Activated T-helper 1 cell treated with anti-CD3 and anti-CD28 coated beads, Interleukin-2, amount 50 U/mL, for 16 hours (primary cell): ENCODE results near the gene CETN1.

Source experiments
- DNase-seq, 2 donors: peaks; one replicate each; pipeline ENCODE4 v3.0.0-alpha.2; 2020; ENCODE audit warnings: low read depth in 1 of 2, low spot score in 1 of 2

CETN1 gene

DNA sequence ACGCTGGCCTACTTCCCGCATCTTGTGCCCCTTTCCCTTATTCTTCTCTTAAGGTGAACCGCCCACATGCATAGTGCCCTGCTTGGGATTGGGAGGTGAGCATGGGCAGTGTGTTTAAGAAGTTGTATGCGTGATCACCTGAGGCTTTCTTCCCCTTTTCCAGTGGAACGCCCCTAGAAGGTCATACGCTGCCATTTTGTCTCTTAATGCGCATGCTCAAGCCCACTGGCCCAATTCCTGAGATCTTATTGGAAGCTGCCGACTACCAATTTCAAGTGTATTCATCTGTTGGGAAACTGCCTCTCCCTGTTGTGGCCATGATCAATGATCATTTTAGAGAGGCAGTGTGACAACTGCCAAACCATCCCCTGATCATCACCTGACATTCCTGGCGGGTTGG is 3.3 kb upstream of the CETN1 start:
- no peak for DNase-seq

DNA sequence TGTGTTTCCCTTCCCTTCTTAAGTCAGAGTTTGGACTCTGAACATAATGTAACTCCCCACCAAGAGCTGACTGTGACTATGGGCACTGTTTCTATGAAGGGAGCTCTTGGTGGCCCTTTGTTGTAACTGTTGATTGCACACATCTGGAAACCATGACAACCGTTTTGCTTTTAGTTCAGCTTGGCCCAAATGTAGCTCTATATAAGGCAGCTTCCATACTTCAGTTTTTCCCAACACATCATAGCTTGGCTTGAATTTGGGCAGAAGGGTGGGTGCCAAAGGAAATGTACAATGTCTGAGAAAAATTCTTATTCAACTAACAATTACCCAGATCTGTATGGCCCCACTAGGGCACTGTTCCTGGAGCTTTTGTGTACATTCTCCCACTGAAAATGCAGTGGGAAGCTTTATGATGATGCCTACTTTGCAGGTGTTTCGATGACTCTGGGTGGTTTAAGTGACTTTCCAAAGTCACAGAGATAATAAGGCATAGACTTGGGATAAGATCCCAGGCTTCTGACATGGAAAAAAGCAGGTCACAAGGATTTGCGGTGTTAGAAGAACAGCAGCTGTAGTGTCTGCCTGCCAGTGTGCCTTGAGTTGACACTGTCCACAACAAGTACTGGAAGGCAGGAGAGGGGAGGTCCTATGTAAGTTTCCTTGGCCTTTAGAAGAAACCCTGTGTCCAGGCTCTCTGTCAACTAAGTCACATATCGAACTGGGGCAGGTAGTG is 2.4 kb upstream of the CETN1 start:
- no peak for DNase-seq

DNA sequence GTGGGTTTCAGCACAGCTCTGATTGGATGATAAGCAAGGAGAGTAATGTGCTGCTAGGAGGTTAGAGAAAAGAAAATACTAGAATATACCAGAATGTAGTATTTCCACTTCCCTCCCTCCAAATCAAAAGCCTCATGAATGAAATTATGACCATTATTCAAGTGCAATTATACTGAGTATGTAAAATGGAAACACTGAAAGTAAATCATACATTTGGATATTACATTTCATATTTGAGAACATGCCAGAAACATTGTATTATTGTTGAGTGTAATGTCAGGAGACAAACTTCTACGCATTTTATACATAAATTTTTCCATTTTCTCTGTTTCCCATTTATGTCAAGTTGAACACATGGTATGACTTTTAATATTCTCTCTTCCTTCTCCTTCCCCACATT is 942 bp upstream of the CETN1 start:
- DNase-seq: no peak

DNA sequence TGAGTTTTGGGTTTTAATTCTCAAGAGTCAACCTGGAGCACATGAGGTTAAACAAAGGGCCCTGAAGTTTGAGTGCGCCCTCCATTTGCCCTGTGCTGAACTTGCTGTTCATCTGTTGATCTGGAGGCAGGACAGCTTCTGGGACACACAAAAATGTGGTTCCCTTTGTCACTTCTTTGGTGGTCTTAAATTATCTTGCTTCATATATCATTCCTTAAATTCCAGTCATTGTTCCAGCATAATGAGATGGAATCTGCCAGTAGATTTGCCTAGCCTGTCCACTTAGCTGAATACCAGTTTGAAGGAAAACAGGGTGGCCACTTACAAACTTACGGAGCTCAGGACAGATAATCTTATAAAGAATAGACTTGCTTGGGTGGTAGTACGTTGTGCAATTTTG is 916 bp downstream of the CETN1 start:
- no peak for DNase-seq

DNA sequence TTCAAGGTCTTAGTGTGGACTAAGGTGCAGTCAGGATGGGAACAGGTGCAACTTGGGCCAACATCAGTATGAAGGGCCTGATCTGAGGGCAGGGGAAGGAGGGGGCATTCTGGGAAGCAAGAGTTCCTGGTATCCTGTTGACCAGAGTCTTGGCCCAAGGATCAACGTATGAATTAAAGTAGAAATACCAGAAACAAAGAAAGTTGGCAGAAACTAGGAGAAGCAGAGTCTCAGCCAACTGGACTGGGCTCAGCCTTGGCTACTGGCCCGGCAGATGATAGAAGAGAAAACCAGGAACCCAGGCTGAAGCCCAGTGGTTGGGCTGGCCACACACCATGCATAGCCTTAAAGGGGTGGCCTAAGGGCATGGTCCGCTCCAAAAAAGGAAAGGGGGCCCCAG is 2.3 kb downstream of the CETN1 start:
- DNase-seq: no peak

DNA sequence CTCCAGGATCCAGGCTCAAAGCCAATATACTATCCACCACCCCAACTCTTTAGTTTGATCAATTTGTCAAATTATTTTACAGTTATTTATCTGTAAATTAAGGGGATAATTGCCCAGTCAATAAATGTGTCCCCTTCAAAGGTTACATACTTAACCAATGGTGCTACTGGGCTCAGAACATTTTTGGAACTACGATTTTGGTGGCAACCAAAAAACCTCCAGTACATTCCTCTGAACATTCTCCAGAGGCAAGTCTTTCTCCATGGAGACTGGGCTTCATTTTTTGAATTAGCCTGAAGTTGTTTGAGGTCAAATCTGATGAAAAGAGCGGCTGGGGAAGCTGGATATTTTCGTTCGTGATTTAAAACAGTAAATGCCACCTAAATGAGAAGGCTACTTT is 14.9 kb downstream of the CETN1 start:
- no peak for DNase-seq

DNA sequence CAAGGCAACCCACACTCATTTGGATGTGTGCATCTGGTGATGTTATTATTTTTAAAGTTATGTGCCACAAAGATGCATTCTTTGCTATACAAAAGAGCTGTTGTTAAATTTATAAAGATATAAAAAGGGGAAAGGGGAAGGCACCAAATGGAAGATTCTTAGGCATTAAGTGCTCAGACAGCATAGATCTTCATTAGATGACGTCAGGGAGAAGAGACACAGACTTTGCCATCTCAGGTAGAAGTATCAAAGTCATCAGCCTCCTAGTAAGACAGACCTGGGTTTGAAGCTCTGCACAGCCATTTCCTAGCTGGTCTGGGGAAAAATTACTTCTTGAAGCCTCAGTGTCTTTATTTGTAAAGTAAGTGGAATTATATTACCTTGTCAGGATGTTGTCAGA is 15.4 kb downstream of the CETN1 start:
- DNase-seq: no peak

DNA sequence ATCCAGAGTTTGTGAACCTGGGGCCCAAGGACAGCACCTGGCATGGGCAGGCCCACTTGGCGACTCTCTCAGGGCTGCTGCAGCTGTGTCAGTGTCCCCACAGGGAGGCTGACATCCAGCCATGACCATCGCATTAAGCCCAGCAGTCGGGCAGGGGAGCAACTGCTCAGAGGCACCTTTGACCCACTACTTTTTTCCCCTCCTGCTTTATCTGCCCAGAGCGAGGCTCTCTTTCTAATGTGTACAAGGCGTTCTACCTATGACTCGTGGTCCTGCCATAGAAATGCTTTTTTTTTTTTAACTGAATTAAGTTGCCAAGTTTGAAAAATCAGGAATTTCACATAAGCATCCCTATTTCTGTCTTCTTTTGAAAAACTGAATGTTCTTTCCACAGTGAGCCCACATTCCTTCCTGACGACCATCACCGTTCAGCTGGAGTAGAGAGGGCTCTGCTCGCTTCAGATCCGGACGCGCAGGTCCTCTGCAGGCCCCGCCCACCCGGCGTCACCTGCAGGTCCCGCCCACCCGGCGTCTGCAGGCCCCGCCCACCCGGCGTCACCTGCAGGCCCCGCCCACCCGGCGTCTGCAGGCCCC is 16.2 kb downstream of the CETN1 start:
- DNase-seq: peak in 1 of 2 donors; percentile 11

DNA sequence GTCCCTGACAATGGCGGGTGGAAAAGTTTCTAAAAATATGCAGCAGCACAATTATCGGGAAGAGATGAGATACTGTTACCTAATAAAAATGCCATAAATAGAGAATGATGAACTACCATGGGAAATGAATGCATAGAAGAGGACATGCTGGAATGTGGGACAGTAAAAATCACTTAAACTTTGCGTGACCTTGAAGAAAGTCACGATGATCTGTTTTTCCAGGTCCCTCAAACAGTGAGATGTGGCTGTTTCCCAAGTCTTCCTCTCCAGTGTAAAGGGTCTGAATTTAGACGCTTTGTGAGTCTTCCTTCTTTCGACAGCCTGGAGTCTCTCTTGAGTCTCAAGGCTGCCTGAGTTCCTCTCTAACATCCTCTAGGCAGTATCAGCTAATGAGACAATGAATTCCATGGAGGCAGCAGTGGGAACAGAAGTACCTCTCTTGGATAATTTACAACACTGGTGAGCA is 18.0 kb downstream of the CETN1 start:
- no peak for DNase-seq

DNA sequence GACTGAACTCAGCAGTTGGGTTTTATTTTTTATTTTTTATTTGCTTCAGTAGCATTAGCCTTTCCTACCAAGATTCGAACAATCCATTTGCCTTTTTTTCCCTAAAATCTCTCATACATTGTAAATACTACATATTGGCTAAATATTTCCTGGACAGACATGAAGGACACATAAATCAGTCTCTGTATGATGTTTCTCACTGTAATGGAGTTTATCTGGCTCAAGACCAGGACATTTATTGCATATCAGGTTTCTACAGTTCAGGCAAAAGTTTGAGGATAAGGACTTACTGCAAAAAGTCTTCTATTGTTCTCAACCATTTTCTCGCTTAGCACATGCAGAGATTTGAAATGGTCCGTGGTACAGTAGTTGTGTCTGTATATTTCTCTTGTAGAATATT is 19.9 kb downstream of the CETN1 start:
- no peak for DNase-seq

DNA sequence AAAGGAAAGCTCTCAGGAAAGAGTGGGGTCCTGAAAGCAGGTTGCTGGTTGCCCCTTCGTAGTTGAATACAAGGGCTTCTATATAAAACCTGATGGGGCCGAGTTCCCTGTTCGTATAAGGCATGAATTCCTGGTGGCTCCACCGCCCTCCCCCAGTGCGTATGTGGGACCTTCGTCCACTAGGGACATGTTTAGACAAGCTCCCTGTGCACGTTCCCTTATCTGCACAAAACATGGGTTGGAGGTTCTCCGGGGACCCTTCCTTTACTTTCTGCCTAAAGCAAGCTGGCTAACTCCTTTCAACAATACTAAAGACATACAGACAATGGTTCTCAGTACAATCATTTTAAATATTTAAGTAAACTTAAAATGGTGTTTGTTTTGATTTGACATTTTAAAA is 24.6 kb downstream of the CETN1 start:
- no peak for DNase-seq

DNA sequence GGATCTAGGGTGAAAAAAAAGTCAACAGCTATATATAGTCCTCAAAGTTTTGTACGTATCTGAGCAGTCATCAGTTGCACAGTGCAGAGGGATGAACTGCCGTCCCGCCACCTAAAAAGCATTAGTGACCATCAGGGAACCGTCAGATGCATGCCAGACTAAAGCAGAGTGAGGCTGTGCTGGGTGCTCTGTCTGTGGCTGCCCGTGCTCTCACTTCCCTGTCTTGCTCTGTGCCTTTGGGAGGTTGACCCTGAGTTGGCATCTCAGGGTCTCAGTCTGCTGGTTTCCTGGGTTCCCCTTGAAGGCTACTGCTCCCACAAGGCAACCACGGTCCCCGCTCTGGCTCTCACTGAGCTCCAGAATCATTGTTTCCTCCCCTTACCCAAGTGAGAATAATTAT is 27.8 kb downstream of the CETN1 start:
- no peak for DNase-seq

DNA sequence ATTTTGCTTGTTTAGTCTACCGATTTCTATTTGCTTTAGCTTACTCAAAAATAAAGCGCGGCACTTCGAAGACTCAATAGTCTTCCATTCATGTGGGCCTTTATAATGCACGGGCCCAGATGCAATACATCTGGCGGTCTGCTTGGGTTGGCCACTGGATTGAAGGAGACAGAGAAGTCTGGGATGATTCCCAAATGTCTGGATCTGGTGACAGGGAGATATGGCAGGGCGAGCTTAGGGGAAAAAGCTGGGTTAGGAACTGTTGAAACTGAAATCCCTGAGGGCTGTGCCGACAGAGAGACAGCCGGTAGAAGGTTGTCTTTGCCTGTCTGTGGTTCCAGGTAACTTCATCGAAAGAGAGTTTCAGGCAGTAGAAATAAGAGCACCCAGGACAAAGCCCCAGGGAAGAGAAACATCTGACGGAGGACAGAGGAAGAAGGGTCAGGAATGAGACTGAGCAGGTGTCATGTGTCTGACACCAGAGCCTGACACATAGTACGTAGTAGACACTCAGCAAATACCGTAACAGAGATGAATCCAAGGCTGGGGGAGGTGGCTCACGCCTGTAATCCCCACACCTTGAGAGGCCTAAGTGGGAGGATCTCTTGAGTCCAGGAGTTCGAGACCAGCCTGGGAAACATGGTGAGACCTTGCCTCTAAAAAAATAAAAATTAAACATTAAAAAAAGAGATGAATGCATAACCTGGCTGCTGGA is 30.2 kb downstream of the CETN1 start:
- no peak for DNase-seq

DNA sequence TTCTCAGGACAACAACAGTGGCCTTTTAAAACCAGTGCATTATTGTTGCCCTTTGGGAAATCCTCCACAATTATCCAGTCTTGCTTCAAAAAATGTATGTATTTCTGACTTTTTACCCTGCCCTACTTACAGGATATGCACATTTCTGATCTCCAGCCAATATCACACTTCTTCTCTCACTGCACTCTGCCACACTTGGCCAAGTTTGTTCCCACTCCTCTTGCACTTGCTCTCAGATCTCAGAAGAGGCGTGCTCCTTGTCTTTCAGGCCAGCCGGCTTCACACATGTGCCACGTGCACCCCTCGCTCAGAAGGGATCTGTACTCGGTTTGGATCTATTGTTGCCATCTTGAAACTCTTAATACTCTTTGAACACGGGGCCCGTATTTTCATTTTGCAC is 32.0 kb downstream of the CETN1 start:
- no peak for DNase-seq

DNA sequence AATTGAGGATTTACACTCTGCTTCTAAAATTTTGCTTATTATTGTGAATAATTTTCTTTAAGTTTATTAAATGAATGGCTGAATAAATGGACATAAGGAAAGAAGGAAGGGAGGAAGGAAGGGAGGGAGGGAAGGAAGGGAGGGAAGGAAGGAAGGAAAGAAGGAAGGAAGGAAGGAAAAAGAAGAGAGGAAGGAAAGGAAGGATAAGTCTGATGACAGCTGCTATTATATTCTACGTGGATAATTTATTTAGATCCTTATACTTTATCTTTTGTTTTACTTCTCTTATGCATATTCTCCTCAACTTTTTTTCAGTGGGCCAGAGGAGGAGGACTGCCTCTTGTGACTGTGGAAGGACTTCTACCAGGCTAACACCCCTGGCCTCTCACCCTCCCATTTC is 34.0 kb downstream of the CETN1 start:
- DNase-seq: no peak

DNA sequence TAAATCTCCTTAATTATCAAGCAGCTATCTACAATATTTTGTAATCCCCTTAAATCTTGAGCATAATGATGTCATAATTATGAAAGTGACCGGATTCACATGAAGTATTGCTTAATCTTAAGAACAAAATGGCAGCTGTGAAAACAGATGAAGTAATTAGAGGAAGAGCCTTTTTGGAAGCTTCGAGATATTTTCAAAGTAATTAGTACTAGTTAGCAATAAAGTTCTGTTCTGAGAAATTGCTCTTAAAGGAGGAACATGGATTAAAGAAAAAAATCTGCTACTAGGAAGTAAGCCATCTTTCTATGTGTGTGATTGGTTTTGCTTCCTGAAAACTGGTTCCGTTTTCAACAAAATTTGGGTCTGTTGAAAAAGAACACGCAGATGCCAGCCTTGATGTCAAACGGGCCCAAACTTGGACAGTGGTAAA is 34.9 kb downstream of the CETN1 start:
- DNase-seq: no peak

DNA sequence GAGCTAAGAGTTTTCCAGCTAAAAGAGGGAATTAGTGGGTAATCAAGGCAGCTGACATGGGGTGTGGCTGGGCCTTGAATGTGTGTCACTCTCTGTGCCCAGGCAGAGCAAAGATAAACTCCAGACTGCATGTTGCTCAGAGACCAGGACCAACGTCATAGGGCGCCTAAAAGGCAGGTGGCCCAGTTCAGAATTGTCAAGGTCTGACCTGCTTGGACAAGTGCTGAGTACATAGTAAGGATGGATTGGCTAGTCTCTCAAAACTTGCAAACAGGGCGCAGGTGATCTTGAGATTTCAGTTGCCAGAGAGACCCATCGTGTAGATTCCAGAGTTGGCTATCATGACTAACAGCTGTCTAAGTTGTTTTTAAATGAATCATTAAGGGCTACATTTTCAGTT is 35.6 kb downstream of the CETN1 start:
- DNase-seq: no peak

DNA sequence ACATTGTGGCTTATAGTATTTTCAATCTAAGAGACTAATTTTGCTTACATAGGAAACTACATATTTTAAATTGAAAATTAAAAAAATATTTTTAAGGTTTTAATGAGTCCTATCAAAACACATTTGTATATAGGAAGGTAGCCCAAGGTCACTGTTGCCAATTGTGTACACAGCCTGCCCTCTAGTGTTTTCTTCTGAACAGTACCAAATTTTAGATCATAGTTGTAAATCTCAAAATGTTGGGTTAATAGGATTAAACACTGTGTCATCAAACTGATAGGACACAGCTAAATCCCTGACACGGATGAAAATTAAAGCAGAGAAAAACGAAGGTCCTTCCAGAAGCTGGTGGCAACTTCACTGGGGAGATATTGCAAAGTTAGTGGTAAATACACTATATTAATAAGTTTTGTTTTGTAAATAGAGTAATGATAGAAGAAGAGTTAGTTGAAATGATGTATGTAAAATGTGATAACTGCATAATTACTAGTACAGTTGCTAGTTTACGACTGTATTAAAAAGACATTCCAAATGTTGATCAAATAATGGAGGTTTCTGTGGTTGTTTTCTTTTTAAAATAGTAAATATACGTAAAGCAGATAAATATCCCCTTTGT is 36.3 kb downstream of the CETN1 start:
- no peak for DNase-seq

DNA sequence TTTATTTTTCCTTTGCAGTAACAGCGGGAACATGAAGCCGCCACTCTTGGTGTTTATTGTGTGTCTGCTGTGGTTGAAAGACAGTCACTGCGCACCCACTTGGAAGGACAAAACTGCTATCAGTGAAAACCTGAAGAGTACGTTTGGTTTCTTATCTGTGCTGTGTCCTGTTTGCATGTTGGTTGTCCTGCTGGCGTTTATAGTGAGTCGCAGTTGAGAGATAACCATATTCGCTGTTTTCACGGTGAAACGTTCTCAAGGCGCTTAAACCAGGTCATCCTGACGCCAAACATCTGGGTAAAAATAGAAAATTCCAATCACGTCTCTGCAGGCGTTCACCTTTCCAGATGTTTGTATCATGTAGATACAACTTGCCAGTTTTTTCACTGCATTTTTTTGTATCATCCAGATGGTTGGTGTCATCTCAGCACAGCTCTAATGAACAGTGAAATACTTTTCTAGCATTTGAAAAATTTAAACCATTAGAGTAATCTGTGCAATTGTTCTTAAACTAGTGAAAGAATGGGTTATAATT is 37.9 kb downstream of the CETN1 start:
- no peak for DNase-seq

DNA sequence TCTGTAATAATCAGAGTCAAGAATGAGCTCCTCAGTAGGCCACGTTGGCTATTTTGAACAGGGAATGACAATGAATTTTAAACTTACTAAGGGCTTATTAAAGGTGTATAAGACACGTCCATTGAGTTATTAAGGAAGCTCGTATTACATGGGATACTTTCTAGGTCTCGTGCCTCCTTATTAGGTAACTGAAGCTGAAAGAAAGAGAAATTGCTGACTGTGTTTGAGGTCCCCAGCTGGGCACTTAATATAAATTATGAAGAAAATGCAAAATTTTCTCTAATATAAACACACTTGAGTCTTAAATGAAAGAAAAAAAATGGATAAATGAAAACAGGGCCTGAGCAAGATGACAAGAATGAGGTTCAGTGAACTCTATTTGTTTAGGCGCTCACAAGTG is 38.4 kb downstream of the CETN1 start:
- no peak for DNase-seq

DNA sequence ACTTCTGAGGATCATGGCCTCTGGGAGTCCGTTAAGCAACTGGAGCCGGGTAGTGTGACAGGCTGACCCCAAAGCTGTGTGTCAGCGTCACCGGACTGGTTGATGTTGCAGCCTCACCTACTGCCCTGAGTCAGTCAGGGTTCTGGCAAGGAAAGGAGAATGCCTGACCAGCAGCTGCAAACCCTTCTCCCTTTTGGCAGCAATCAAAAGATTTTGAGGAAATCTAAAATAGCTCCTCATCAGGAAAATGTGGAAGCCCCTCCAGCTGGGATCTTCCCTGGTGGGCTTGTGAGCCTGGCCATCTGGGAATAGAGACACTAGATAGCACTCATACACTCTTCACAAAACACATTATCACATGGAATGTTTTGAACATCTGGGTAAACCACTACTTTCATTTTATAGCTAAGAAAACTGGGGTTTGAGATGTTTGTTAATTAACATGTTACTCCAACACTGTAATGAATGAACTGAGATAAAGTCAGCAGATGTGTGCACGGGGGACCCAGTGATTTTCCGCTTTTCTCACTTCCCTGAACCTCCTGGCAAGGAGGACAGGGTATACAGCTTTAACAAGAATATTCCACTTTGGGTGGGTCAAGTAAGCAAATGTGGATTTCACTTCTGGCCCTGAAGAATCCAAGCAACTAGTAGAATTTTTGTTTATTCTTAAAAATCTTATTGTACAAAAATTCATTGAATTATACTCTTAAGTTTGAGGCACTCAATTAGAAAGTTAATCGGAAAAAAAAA is 41.3 kb downstream of the CETN1 start:
- DNase-seq: no peak
